ENCODE measurements around the gene CABP2.
"Not testable (repeated sequence)": the region's sequence is repeated elsewhere in the genome, so short reads cannot be mapped to it uniquely, and the experiment has no call there.

CABP2 gene

GRCh38 chr11:67522844-67523555 lies at the start of gene CABP2:
CABP2 (minus strand) TSS chr11:67523446; CDS start chr11:67523326, 120 bp downstream.
- no peak for DNase-seq (ENCODE audit: low spot score)

GRCh38 chr11:67572747-67573419 lies 49.6 kb upstream of the CABP2 start:
- DNase-seq (ENCODE audit: low spot score), result peak; percentile 31

- no peak for DNase-seq (ENCODE audit: low spot score)
Measured at GRCh38 chr11:67572305-67572704, 49.1 kb upstream of the CABP2 start.

GRCh38 chr11:67571443-67571842 lies 48.2 kb upstream of the CABP2 start:
- no peak for DNase-seq (ENCODE audit: low spot score)

GRCh38 chr11:67564230-67564629 lies 41.0 kb upstream of the CABP2 start:
- no peak for DNase-seq (ENCODE audit: low spot score)

GRCh38 chr11:67563705-67564114 lies 40.5 kb upstream of the CABP2 start:
- peak; percentile 66 for DNase-seq (ENCODE audit: low spot score)

GRCh38 chr11:67562963-67563704 lies 39.9 kb upstream of the CABP2 start:
- DNase-seq (ENCODE audit: low spot score), result no peak

GRCh38 chr11:67561971-67562619 lies 38.8 kb upstream of the CABP2 start:
- DNase-seq (ENCODE audit: low spot score), result no peak

GRCh38 chr11:67558084-67558772 lies 35.0 kb upstream of the CABP2 start:
- DNase-seq (ENCODE audit: low spot score), result peak; percentile 35

- DNase-seq (ENCODE audit: low spot score), result no peak
Measured at GRCh38 chr11:67556244-67556643, 33.0 kb upstream of the CABP2 start.

- not testable (repeated sequence) for DNase-seq (ENCODE audit: low spot score)
Measured at GRCh38 chr11:67551697-67552096, 28.5 kb upstream of the CABP2 start.

GRCh38 chr11:67551127-67551526 lies 27.9 kb upstream of the CABP2 start:
- no peak for DNase-seq (ENCODE audit: low spot score)

- DNase-seq (ENCODE audit: low spot score), result no peak
Measured at GRCh38 chr11:67548555-67549110, 25.4 kb upstream of the CABP2 start.

GRCh38 chr11:67548112-67548511 lies 24.9 kb upstream of the CABP2 start:
- not testable (repeated sequence) for DNase-seq (ENCODE audit: low spot score)

- DNase-seq (ENCODE audit: low spot score), result no peak
Measured at GRCh38 chr11:67545280-67545679, 22.0 kb upstream of the CABP2 start.

GRCh38 chr11:67544616-67545242 lies 21.5 kb upstream of the CABP2 start:
- DNase-seq (ENCODE audit: low spot score), result no peak

- DNase-seq (ENCODE audit: low spot score), result no peak
Measured at GRCh38 chr11:67543585-67543984, 20.3 kb upstream of the CABP2 start.

GRCh38 chr11:67542971-67543370 lies 19.7 kb upstream of the CABP2 start:
- peak; percentile 3 for DNase-seq (ENCODE audit: low spot score)

GRCh38 chr11:67542169-67542568 lies 18.9 kb upstream of the CABP2 start:
- no peak for DNase-seq (ENCODE audit: low spot score)

GRCh38 chr11:67541198-67541597 lies 18.0 kb upstream of the CABP2 start:
- DNase-seq (ENCODE audit: low spot score), result no peak

- DNase-seq (ENCODE audit: low spot score), result no peak
Measured at GRCh38 chr11:67539550-67539949, 16.3 kb upstream of the CABP2 start.

All from AG20443 (cell line).